ENCODE data around the gene ST7L.

Gene ST7L

GRCh38 chr1:112583366-112583765 lies 35.6 kb downstream of the ST7L start (continued):
- no peak for TF ChIP-seq CREB5 (CRISPR knock-in tag; IDR thresholded peaks at IDR 0.05; ENCODE audit: low read depth)

GRCh38 chr1:112581586-112582192 lies 37.3 kb downstream of the ST7L start:
- TF ChIP-seq ZNF565 (CRISPR knock-in tag; conservative IDR thresholded peaks at IDR 0.05; ENCODE audit: low read depth) = no peak
- no peak for TF ChIP-seq BACH2 (CRISPR knock-in tag; IDR thresholded peaks at IDR 0.05; ENCODE audit: borderline replicate concordance)
- no peak for TF ChIP-seq PATZ1 (CRISPR knock-in tag; IDR thresholded peaks at IDR 0.05; ENCODE audit: borderline replicate concordance)
- TF ChIP-seq, protein P1, sequence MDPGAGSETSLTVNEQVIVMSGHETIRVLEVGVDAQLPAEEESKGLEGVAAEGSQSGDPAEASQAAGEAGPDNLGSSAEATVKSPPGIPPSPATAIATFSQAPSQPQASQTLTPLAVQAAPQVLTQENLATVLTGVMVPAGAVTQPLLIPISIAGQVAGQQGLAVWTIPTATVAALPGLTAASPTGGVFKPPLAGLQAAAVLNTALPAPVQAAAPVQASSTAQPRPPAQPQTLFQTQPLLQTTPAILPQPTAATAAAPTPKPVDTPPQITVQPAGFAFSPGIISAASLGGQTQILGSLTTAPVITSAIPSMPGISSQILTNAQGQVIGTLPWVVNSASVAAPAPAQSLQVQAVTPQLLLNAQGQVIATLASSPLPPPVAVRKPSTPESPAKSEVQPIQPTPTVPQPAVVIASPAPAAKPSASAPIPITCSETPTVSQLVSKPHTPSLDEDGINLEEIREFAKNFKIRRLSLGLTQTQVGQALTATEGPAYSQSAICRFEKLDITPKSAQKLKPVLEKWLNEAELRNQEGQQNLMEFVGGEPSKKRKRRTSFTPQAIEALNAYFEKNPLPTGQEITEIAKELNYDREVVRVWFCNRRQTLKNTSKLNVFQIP (CRISPR knock-in tag; IDR thresholded peaks at IDR 0.05; ENCODE audit: borderline replicate concordance, low read depth) = no peak
- no peak for TF ChIP-seq ESRRG (CRISPR knock-in tag; IDR thresholded peaks at IDR 0.05)
- no peak for ATAC-seq

- ATAC-seq = no peak
- TF ChIP-seq ZFP30 (CRISPR knock-in tag; IDR thresholded peaks at IDR 0.05) (no peak), RARB (CRISPR knock-in tag; IDR thresholded peaks at IDR 0.05) (no peak), SNAI2 (CRISPR knock-in tag; IDR thresholded peaks at IDR 0.05) (no peak), BACH2 (CRISPR knock-in tag; IDR thresholded peaks at IDR 0.05; ENCODE audit: borderline replicate concordance) (no peak)
- TF ChIP-seq, protein P1 (CRISPR knock-in tag; IDR thresholded peaks at IDR 0.05; ENCODE audit: borderline replicate concordance, low read depth) = no peak
Measured at GRCh38 chr1:112579801-112580510, 39.0 kb downstream of the ST7L start.

DNA sequence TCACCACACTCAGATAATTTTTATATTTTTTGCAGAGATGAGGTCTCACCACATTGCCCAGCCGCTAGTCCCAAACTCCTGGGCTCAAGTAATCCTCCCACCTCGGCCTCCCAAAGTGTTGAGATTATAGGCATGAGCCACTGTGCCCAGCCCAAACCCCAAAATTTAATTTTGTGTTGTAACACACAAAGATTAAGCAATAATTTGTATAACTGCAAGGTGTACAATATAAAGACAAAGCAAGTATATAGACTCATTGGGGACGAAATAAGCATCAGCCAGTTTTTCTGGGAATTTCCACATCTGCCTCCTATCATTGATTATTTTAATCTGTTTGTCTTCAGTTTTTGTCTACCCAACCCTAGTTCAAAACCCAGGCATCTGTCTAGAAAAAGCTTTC lies 42.7 kb downstream of the ST7L start:
- TF ChIP-seq BACH2 (CRISPR knock-in tag; IDR thresholded peaks at IDR 0.05; ENCODE audit: borderline replicate concordance) (no peak), ISL1 (CRISPR knock-in tag; IDR thresholded peaks at IDR 0.05) (no peak), RARB (CRISPR knock-in tag; IDR thresholded peaks at IDR 0.05) (no peak), SNAI2 (CRISPR knock-in tag; IDR thresholded peaks at IDR 0.05) (no peak), ZFP3 (CRISPR knock-in tag; IDR thresholded peaks at IDR 0.05) (no peak)
- ATAC-seq = no peak

GRCh38 chr1:112575154-112575804 lies 43.7 kb downstream of the ST7L start:
- TF ChIP-seq OSR1 (CRISPR knock-in tag; IDR thresholded peaks at IDR 0.05) (no peak), ISL1 (CRISPR knock-in tag; IDR thresholded peaks at IDR 0.05) (peak; percentile 77)
- ATAC-seq = peak; percentile 100

DNA sequence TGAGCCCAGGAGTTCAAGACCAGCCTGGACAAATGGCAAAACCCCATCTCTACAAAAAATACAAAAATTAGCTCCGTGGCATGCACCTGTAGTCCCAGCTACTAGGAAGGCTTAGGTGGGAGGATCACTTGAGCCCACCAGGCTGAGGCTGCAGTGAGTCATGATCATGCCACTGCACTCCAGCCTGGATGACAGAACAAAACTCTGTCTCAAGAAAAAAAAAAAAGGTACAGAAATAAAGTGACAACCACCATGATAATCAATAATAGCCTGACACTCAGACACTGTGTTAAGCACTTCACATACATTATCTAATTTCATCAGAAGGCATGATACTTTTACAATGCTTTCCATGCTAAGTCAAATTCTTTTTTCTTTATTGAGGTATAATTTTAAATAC lies 53.1 kb downstream of the ST7L start:
- TF ChIP-seq ZC3H10 (CRISPR knock-in tag; IDR thresholded peaks at IDR 0.05) (no peak), CREB5 (CRISPR knock-in tag; IDR thresholded peaks at IDR 0.05; ENCODE audit: low read depth) (no peak)
- no peak for ATAC-seq

Measured in SK-N-SH treated with all-trans-retinoic acid at 6 μM for 48 hours (cell line).